Adrenal gland (tissue), 5 donors: ENCODE measurements around the gene RGL3.

Experiments used
- CTCF ChIP-seq, 6 experiments: fragments of 450-650 bp in 4 of 6; fragments of 200-600 bp in 2 of 6; sonication (generic) in 1 of 6; IDR thresholded peaks; 1 replicate in 5 of 6; 2 replicates in 1 of 6; pipeline versions ENCODE4 v1.5.1 to v1.8.0; 2016 to 2021; ENCODE audit warnings: antibody characterized with exemption in 6 of 6, mild to moderate bottlenecking in 2 of 6, moderate library complexity in 1 of 6
- POLR2A ChIP-seq, 2 donors: fragments of 450-650 bp; IDR thresholded peaks; one replicate each; pipeline ENCODE4 v1.6.1; 2017; ENCODE audit warnings: antibody characterized with exemption in 2 of 2, mild to moderate bottlenecking in 2 of 2, moderate library complexity in 1 of 2
- donor health status: DM: no; HTN: no; CAD: no.

- no peak for TF ChIP-seq POLR2A (IDR thresholded peaks at IDR 0.05)
- no peak for TF ChIP-seq CTCF (IDR thresholded peaks at IDR 0.05)
Measured at GRCh38 chr19:11456659-11457058, 37.5 kb upstream of the RGL3 start.
